OCI-LY7 (cell line): ENCODE data around the gene DDIT4L.

ENCODE experiments used
- CTCF ChIP-seq: fragments of 200-600 bp; sonication (generic); conservative IDR thresholded peaks from 2 replicates; pipeline ENCODE4 v1.5.1; 2014; ENCODE audit warnings: mild to moderate bottlenecking, antibody characterized with exemption, low read length, moderate library complexity, mixed read lengths
- EZH2phosphoT487 ChIP-seq: fragments of 200-600 bp; sonication (generic); IDR thresholded peaks from 2 replicates; pipeline ENCODE4 v1.6.1; 2018; ENCODE audit warnings: low read depth, borderline replicate concordance, mild to moderate bottlenecking, mixed run types, antibody characterized with exemption, low read length, moderate library complexity, mixed read lengths

- no peak for TF ChIP-seq CTCF
- TF ChIP-seq EZH2phosphoT487 = no peak
Measured at GRCh38 chr4:100188829-100189228, 1.4 kb downstream of the DDIT4L start.
